ENCODE data around the gene LURAP1L.

LURAP1L gene

GRCh38 chr9:12801663-12802062 lies 26.8 kb downstream of the LURAP1L start:
- POLR2A ChIA-PET: no interaction called here
- TF ChIP-seq CTCF (IDR thresholded peaks at IDR 0.05; ENCODE audit: control extremely low read depth, extremely low read depth, low read depth, missing control alignments): no peak
- no peak for DNase-seq (ENCODE audit: extremely low spot score)
- CTCF ChIA-PET: interaction anchor here (0.7 to 1.4 kb wide), 3 partner anchors 9 to 16 kb away, joined by 3 to 5 read pairs (median 5); no protein-coding TSS in a partner anchor

GRCh38 chr9:12802093-12802492 lies 27.3 kb downstream of the LURAP1L start:
- TF ChIP-seq CTCF (IDR thresholded peaks at IDR 0.05; ENCODE audit: control extremely low read depth, extremely low read depth, low read depth, missing control alignments): no peak
- CTCF ChIA-PET: interaction anchor here (0.7 to 1.4 kb wide), 4 partner anchors 8 to 18 kb away, joined by 3 to 5 read pairs (median 4); no protein-coding TSS in a partner anchor
- no peak for DNase-seq (ENCODE audit: extremely low spot score)
- POLR2A ChIA-PET: no interaction called here

- TF ChIP-seq CTCF (IDR thresholded peaks at IDR 0.05; ENCODE audit: control extremely low read depth, extremely low read depth, low read depth, missing control alignments): no peak
- CTCF ChIA-PET: interaction anchor here (3.3 to 4.7 kb wide), 2 partner anchors 11 to 32 kb away, joined by 13 to 24 read pairs; no protein-coding TSS in a partner anchor
- no peak for DNase-seq (ENCODE audit: extremely low spot score)
- POLR2A ChIA-PET: no interaction called here
Observed at GRCh38 chr9:12808569-12808968, 33.7 kb downstream of the LURAP1L start.

GRCh38 chr9:12809720-12810119 lies 34.9 kb downstream of the LURAP1L start:
- no peak for TF ChIP-seq CTCF (IDR thresholded peaks at IDR 0.05; ENCODE audit: control extremely low read depth, extremely low read depth, low read depth, missing control alignments)
- CTCF ChIA-PET: interaction anchor here (1.1 to 4.7 kb wide), 4 partner anchors 8 to 34 kb away, joined by 3 to 24 read pairs (median 8); no protein-coding TSS in a partner anchor
- POLR2A ChIA-PET: no interaction called here
- DNase-seq (ENCODE audit: extremely low spot score): no peak

DNA sequence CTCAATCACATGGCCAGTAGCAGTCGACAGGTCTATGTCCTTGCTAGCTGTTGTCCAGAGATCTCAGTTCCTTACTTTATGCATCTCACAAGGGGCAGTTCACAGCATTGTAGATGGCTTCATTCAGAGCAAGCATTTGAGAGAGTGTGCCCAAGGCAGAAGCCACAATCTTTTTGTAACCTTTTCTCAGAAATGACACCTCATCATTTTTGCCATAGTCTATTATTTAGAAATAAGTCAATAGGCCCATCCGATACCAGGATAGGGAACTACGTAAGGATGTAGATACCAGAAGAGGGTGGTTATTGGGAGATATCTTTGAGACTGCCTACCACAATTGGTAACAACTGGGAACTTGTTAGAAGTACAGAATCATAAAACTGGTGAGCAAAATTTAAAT lies 37.1 kb downstream of the LURAP1L start:
- TF ChIP-seq CTCF (IDR thresholded peaks at IDR 0.05; ENCODE audit: control extremely low read depth, extremely low read depth, low read depth, missing control alignments): no peak
- no peak for DNase-seq (ENCODE audit: extremely low spot score)
- ChIA-PET POLR2A (no interaction called here), CTCF (interaction anchor here (1.1 to 4.7 kb wide), 3 partner anchors 7 to 36 kb away, joined by 5 to 24 read pairs (median 13); no protein-coding TSS in a partner anchor)

GRCh38 chr9:12812710-12813109 lies 37.9 kb downstream of the LURAP1L start:
- DNase-seq (ENCODE audit: extremely low spot score): no peak
- ChIA-PET POLR2A (no interaction called here), CTCF (no interaction called here)
- no peak for TF ChIP-seq CTCF (IDR thresholded peaks at IDR 0.05; ENCODE audit: control extremely low read depth, extremely low read depth, low read depth, missing control alignments)
